ENCODE measurements around the gene ACP2. TPM values are rescaled to one million over a fixed set of nuclear protein-coding genes. Genes with fewer than 3 reads are reported as not detected.

The ACP2 gene
- polyA plus RNA-seq (ENCODE audit: insufficient read length in 10 of 10) = 10 to 100 TPM; 17.0 to 30.9 (median 24.6) TPM
- long read RNA-seq, donor 1, transcript ACP2-201 (11 exons, 2,203 nt) = major isoform, 7 of 7 reads
- long read RNA-seq, donor 1, partial matches to known transcripts = 0 of 7 reads
- long read RNA-seq, donor 1, other reads (novel, unspliced or antisense) = 0 of 7 reads
- long read RNA-seq, donor 2, partial matches to known transcripts = 0 of 3 reads
- long read RNA-seq, donor 2, other reads (novel, unspliced or antisense) = 0 of 3 reads
- long read RNA-seq, donor 3 = 0 reads
- long read RNA-seq, donor 4, partial matches to known transcripts = 0 of 1 reads
- long read RNA-seq, donor 4, other reads (novel, unspliced or antisense) = 0 of 1 reads
- long read RNA-seq, donor 5, transcript ACP2-201 (11 exons, 2,203 nt) = major isoform, 5 of 6 reads
- long read RNA-seq, donor 5, partial matches to known transcripts = 0 of 6 reads
- long read RNA-seq, donor 5, other reads (novel, unspliced or antisense) = 0 of 6 reads
- long read RNA-seq, donor 6, partial matches to known transcripts = 0 of 7 reads
- long read RNA-seq, donor 6, other reads (novel, unspliced or antisense) = 5 of 7 reads
- long read RNA-seq, donor 7, partial matches to known transcripts = 0 of 2 reads
- long read RNA-seq, donor 7, other reads (novel, unspliced or antisense) = 0 of 2 reads
- long read RNA-seq, donor 8, partial matches to known transcripts = 0 of 2 reads
- long read RNA-seq, donor 8, other reads (novel, unspliced or antisense) = 0 of 2 reads
- long read RNA-seq, donor 9, partial matches to known transcripts = 0 of 3 reads
- long read RNA-seq, donor 9, other reads (novel, unspliced or antisense) = 0 of 3 reads

GRCh38 chr11:47248664-47249377, at the start of gene ACP2:
Gene ACP2, minus strand, starts transcription at chr11:47248814. Its CDS starts 25 bp downstream, at chr11:47248789.
- DNase-seq = peak; percentile 87 to 96 (median 91)

GRCh38 chr11:47296045-47296444, 47.4 kb upstream of the ACP2 start:
- no peak for DNase-seq

DNA sequence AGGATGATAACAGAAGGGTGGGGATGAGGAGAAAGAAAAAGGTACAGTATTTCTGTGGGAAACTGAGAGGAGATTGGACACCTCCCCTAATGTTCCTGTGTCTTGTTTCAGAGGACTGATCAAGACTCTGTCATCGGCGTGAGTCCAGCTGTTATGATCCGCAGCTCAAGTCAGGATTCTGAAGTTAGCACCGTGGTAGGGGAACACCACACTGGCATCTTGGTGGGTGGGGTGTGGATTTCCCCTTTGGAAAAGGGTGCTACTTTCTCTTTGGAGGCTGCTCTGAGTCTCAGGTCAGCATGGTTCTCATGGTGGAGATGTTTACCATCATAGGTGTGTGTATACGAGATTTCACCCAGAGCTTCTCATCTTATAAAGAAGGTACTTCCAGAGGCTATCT, 46.8 kb upstream of the ACP2 start:
- no peak for DNase-seq

DNA sequence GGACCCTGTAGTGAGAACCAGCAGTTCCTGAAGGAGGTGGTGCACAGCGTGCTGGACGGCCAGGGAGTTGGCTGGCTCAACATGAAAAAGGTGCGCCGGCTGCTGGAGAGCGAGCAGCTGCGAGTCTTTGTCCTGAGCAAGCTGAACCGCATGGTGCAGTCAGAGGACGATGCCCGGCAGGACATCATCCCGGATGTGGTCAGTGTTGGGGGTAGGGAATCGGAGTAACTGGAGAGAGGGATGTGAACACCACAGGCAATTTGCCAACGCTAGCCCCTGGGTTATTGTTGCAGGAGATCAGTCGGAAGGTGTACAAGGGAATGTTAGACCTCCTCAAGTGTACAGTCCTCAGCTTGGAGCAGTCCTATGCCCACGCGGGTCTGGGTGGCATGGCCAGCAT, 41.2 kb upstream of the ACP2 start:
- DNase-seq = no peak

GRCh38 chr11:47288066-47288465, 39.5 kb upstream of the ACP2 start:
- no peak for DNase-seq

DNA sequence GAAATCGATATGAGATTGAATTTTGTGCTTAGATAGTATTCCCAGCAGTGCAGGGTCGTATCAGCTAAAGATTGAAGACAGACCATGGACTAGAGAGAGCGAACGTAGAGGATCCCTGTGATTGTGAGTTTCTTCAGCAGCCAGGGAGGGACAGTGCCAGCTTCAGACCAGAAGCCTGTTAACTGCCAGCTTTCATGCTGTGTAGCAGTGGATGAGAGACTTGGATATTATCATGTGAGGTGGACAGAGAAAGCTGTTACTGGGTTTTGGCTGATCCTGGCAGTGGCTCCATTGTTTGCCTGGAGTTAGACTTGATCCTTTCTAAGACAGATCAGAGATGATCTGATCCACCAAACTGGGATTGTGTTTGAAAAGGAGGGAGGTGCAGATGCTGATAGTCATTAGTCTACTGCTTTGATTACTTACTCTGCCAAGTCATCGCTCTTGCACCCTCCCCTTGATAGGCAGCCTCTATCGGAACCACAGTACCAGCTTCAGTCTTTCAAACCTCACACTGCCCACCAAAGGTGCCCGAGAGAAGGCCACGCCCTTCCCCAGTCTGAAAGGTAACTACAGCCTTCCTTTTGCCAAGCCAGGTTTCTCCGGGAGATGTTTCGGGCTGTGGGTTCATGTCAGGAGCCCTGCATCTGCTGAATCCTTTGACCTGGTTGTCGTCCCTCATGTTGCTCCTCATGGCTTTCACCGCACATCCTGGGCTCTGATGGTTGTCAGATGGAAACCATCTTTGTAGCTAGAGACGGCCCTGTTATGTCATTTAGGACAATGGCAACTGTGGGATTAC, 37.6 kb upstream of the ACP2 start:
- no peak for DNase-seq

DNA sequence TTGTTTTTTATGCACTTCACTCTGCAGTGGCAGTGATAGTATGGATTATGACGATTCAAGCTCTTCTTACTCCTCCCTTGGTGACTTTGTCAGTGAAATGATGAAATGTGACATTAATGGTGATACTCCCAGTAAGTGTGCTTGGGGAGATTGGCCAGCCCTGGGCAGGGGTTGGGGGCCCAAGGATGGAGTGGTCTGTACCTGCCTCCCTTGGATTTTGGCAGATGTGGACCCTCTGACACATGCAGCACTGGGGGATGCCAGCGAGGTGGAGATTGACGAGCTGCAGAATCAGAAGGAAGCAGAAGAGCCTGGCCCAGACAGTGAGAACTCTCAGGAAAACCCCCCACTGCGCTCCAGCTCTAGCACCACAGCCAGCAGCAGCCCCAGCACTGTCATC, 35.5 kb upstream of the ACP2 start:
- no peak for DNase-seq

GRCh38 chr11:47282462-47282861, 33.8 kb upstream of the ACP2 start:
- no peak for DNase-seq

GRCh38 chr11:47280860-47281259, 32.2 kb upstream of the ACP2 start:
- no peak for DNase-seq

DNA sequence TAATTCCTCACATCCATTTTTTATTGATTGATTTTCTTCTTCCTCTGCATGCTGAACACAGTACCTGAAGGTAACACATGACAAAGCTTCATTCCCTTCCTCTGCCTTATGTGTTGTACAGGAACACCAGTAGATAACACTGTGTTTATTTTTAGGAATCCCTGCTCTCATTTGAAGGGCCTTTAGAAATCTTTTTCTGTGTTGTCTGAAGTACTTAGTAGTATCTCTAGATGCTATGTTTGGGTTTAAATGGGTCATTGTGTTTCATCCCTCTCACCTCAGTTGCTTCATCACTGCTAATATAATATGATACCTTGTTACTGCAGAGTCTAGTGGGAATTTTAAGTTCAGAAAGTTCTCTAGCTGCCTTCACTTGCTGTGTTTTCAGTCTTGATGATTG, 31.5 kb upstream of the ACP2 start:
- DNase-seq = no peak

DNA sequence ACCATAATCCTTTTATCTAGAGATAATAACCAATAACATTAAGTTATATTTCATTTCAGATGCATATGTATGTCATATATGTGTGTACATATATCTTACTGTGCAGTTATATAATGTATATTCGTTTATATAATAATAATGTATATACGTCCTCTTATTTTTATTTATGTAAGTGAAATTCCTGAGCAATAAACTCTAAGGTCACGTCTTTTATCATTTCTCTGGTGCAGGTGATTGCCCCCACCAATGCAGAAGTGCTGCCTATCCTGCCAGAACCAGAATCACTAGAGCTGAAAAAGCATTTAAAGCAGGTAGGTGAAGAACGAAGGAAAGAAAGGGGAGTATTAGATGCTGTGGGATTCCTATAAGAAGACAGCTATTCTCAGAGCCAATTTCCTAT, 30.2 kb upstream of the ACP2 start:
- no peak for DNase-seq

DNA sequence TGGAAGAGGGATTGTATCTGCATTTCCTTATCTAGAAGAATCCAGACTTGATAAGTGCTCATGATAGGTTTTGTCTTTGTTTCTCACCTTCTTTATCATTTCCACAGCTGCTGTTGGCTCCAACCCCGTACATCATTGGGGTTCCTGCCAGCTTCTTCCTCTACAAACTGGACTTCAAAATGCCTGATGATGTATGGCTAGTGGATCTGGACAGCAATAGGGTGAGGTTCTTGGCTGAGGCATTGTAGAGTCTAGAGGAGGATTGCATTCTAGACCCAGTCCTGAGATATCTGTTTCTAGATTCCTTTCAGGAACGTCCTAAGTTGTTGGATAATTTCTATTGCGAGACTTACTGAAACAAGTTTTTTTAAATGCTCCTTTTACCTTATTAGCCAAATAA, 29.4 kb upstream of the ACP2 start:
- DNase-seq = no peak

DNA sequence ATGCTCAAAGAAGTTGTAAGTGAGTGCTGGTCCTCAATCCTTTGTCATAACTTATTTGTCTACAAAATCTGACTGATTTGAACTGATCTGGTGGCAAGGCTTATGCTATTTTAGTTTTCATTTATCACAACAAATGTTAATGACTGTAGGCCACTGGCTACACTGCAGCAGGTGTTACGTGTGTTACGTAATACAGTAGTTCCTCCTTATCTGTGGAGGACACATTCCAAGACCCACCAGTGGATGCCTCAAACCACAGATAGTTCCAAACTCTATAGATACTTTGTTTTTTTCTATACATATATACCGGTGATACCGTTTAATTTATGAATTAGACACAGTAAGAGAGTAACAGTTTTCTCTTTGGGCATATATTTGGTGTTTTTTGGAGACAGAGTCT, 28.3 kb upstream of the ACP2 start:
- no peak for DNase-seq

- no peak for DNase-seq
Measured at GRCh38 chr11:47274495-47275235, 26.1 kb upstream of the ACP2 start.

GRCh38 chr11:47272706-47273105, 24.1 kb upstream of the ACP2 start:
- DNase-seq = no peak

GRCh38 chr11:47271961-47272661, 23.5 kb upstream of the ACP2 start:
- peak in 2 of 3 donors; percentile 39 to 42 for DNase-seq

DNA sequence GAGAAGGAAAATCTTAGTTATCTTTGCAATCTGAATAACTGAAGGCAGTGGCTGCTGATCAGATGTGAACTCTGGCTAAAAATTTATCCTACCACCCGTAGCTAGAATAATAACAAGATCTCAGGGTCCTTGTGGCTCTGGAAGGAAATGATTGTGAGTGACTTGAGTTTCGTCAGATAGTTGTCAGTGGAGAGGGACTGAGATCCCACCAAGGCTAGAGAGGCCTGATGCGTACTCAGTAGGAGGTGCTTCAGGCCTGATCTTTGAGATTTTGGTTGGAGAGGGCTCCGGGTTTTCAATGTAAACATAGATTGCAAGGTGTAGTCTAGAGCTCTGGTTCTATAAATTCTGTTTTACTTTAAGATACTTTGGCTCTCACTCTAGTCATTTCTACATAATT, 22.7 kb upstream of the ACP2 start:
- DNase-seq = no peak

DNA sequence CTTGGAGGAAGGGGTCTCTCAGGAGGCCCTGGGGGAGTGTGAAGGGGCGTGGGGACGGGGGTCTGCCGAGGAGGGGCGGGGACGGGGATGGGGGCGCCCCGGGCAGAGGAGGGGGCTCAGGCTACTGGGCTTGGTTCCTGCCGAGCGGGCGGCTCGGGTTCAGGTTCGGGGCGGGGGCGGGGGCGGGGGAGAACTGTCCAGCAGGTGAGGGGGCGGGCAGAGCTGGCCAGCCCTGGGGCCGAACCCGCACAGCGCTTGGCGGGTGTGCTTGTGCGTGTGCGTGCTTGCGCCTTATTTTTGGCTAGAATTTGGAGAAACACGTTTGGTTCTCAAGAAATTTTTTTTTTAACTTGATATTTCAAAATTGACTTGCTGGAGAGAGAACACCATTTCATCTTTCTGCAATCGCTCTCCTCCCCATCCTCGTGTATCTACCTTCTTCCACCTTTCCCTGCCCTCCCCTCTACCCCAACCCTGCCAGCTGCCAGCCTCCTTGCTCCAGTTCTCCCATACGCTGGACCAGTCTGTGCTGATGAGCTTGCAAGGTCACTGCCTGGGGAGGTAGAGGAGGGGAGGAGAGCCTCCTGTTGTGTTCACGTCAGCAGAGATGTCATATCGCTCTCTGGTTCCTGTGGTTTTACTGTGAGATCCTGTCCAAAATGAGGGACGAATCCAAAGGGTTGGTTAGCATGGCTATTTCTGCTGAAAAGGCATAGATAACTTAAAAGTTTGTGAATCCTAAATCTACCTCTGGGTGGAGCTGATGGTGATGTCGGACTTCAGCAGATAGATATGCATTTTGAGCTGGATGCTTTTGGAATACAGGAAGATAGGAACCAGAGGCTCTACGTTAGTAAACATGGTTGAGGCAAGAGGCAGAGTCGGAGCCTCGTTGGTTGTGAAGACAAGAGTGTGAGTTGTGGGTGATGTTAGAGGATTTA, 22.0 kb upstream of the ACP2 start:
- peak in 2 of 3 donors; percentile 22 to 65 for DNase-seq

DNA sequence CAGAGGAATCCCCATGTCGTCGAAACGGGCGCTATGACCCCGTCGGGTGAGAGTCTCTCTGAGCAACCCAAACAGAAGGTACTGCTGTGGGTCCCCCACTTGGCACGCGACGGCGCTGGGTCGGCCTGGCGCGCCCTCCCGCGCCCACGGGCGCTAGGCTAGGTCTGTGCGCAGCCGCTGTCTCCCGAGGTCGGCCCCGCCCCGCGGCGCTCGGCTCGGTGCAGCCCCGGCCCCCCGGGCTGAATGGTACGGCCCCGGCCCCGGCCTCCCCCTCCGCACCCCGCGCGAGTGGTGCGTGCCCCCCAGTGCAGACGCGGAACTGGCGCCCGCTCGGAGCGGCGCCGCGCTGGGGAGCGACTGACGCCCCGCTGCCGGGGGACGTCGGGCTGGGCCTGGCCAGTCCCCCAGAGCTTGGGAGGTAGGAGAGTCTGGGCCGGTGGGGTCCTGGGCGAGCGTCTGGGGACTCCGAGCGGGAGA, 21.3 kb upstream of the ACP2 start, which contains the start of gene MADD:
MADD (plus strand) TSS at position 305 of the 477 bp plus-strand sequence.
- peak; percentile 80 to 94 (median 86) for DNase-seq
